ENCODE results near the gene DGCR8.
"Not testable (repeated sequence)": the region's sequence is repeated elsewhere in the genome, so short reads cannot be mapped to it uniquely, and the experiment has no call there.

Gene DGCR8

DNA sequence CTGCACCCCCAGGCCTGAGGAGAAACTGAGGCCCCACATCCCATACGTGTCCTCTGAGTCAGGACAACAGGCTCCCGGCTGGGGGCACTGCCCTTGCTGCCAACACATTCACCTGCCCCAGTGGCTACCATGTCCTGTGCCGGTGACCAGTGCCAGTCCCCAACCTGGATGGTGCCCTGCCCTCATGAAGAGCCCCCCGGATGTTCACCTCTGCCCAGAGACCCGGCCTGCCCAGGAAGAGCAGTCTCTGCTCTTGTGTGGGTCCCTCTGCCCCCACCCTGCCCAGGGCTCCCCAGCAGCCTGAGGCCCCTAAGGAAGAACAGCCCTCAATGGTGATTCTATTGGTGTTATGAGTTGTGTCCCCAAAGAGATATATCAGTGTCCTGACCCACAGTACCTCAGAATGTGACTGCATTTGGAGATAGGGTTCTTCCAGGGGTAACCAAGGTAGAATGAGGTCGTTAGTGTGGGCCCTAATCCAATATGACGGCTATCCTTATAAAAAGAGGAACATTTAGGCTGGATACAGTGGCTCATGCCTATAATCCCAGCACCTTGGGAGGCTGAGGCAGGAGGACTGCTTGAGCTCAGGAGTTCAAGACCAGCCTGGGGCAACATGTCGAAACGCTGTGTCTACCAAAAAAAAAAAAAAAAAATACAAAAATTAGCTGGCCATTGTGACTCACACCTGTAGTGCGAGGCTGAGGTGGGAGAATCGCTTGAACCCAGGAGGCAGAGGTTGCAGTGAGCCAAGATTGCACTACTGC lies 13.2 kb upstream of the DGCR8 start:
- DNase-seq (ENCODE audit: low spot score): no peak

GRCh38 chr22:20067384-20067682 lies 12.7 kb upstream of the DGCR8 start:
- DNase-seq (ENCODE audit: low spot score): not testable (repeated sequence)

DNA sequence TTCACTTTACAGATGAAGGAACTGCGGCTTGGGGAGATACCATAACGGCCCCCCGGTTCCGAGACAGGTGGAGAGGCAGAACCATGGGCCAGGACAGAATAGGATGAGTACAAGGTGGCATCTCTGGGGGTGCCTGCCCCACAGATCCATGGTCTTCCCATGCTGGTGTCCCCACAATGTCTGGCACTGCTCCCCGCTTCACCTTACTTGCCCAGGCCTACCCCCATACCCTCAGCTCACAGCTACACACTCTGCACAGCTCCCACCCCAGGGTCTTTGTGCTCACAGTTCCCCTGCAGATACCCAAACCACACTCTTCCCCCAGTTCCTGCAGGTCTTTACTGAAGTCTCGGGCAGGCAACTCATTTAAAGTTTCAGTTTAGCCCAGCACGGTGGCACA lies 11.4 kb upstream of the DGCR8 start:
- DNase-seq (ENCODE audit: low spot score): no peak

DNA sequence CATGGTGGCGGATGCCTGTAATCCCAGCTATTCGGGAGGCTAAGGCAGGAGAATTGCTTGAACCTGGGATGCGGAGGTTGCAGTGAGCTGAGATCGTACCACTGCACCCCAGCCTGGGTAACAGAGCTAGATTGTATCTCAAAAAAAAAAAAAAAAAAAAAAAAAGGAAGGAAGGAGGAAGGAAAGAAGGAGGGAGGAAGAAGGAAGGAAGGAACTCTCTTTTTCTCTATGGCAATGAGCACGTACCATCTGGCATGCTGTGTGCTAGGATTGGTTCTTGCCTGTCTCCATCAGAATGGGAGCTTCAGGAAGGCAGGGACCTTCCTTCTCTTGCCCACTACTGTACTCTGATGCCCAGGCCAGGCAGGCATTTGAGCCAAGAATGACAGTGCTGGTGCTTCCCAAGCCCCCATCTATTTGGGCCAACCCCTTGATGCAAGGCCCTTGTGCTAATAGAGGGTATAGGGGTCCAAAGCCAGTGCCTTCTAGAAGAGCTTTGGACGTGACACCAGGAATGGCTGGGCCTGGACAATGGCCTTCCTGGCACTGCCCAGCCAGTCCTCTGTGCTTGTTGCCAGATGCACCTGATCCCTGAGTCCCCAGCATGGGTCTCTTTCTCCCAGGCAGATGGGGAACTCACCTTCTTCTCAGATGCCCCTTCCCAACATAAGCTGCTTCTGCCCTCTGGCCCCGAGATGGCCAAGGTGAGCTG lies 10.6 kb upstream of the DGCR8 start:
- no peak for DNase-seq (ENCODE audit: low spot score)

GRCh38 chr22:20071524-20071972 lies 8.5 kb upstream of the DGCR8 start:
- no peak for DNase-seq (ENCODE audit: low spot score)

DNA sequence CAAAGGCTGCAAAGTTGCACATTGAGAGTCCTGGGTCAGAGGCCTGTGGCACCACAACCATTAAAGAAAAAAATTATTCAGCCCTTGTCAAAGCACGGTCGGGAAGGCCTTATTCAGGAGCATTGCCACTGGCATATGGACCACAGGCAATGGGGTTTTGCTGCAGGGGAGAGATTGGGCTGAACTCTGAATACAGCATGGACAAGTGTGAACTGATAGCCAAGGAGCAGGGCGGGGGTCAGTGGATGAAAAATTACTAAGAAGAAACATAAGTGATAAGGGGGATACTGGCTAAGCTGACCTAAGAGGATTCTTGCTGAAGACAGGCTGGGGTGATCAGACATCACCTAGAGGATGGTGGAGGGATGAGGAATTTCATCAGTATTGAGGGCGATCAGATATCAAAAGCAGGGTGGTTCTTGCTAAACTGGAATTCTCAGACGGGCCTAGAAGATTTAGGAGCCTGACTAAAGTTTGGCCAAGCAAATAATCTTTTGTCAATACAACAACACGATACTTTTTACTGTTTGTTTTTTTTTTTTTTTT lies 3.3 kb upstream of the DGCR8 start:
- DNase-seq (ENCODE audit: low spot score): no peak

DNA sequence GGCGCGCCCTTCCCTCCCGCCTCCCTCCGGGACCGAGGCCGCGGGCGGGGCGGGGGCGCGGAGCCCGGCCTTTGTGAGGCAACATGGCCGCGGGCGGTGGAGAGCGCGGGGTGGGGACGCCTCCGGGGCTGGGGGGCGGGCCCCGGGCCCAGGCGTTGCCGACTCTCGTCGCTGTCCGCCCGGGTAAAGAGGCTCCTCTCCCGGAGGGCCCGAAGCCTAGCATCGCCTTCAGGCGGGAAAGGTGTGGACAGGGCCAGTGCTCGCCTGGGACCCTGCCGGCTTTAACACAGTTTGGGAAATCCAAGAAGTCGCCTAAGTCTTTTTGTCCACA lies 369 bp downstream of the DGCR8 start:
- peak; percentile 28 for DNase-seq (ENCODE audit: low spot score)

- no peak for DNase-seq (ENCODE audit: low spot score)
These were observed 974 bp downstream of the DGCR8 start for GRCh38 chr22:20080776-20081654.

- DNase-seq (ENCODE audit: low spot score): no peak
These were observed 3.3 kb downstream of the DGCR8 start for GRCh38 chr22:20083157-20083890.

DNA sequence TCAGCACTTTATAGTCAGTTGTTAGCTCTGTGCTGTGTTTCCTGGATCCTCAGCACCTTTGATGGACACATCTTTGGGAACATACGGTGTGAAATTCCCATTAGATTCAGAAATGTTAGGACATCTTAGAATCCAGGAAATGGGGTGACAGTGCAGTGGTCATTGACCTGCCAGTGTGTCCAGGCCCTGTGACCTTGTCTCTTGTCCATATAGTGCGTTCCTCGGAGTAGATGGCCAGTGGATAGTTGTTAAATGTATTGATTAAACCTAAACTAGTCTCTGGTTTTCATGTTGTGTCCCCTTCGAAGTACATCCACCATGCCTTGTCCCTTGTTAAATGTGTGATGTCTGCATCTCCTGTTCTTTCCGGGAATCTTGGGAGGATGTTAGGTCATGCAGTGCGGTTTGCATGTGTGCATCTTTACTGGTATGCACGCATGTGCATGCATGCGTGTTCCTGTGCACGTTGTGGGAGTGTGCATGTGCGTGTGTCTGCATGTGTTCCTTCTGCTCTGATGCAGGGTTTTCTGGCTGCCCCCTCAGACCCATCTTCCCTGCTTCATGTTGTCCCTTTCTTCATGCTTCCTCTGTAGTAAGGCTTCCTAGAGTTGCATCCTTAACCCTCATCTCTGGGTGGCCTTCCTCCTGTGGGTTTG lies 4.0 kb downstream of the DGCR8 start:
- DNase-seq (ENCODE audit: low spot score): no peak

GRCh38 chr22:20084547-20085413 lies 4.7 kb downstream of the DGCR8 start:
- no peak for DNase-seq (ENCODE audit: low spot score)

DNA sequence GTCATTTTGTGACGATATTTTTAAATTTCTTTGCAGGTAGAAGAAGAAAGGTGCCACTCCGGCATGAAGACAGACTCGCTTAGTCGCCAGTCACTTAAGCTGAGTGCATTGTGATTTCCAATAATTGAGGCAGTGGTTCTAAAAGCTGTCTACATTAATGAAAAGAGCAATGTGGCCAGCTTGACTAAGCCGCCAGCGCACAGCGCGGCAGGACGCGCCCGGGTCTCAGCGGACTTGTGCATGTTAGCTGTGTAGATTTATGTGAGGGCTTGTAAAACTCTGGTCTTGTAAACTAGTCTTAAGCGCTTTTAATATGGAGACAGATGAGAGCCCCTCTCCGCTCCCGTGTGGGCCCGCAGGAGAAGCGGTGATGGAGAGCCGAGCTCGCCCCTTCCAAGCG lies 5.6 kb downstream of the DGCR8 start:
- DNase-seq (ENCODE audit: low spot score): no peak

GRCh38 chr22:20086101-20086599 lies 6.1 kb downstream of the DGCR8 start:
- no peak for DNase-seq (ENCODE audit: low spot score)

DNA sequence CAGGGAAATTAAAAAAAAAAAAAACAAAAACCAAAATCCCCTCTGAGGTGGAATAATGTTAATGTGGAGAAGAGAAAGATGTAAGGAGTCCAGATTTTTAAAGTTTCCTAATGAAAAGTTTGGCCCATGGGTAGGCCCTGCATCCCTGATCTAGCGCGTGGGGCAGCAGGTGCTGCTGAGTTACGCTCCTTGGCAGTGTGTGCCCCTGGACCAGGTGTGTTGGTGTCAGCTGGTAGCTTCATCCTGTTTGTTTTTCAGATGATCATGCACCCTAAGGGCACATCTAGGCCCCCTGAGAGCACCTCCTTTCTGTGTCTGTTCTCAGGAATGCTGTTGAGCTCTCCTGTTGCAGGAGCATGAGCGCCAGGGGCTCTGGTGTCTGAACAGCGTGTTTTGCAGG lies 6.7 kb downstream of the DGCR8 start:
- DNase-seq (ENCODE audit: low spot score): no peak

GRCh38 chr22:20087319-20088262 lies 7.5 kb downstream of the DGCR8 start:
- no peak for DNase-seq (ENCODE audit: low spot score)

GRCh38 chr22:20088263-20088648 lies 8.2 kb downstream of the DGCR8 start:
- no peak for DNase-seq (ENCODE audit: low spot score)

GRCh38 chr22:20089226-20089976 lies 9.4 kb downstream of the DGCR8 start:
- no peak for DNase-seq (ENCODE audit: low spot score)

DNA sequence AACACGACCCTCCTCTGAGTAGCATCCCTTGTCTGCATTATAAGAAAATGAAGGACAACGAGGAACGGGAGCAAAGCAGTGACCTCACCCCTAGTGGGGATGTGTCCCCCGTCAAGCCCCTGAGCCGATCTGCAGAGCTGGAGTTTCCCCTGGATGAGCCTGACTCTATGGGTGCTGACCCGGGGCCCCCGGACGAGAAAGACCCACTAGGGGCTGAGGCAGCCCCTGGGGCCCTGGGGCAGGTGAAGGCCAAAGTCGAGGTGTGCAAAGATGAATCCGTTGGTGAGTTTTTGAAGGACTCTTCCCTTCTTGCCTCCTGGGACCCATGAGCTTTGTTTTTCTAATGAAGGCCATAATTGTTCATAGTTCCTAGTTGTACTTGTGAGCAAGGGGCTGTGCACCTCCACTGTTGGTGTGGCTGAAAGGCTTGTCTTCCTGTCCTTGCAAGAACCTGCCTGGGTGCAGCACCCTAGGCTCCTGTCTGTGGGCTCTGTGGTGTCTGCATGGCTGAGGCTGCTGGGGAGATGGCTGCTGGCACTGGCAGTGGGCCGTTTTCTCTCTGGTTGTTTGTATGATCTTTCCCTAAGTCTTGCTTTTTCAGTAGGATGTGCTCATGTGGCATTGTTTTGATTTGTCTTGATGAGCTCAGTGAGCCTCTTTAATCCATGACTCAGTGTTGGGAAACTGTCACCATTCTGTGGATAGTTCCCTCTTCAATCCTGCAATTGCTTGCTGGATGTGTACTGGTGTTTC lies 10.1 kb downstream of the DGCR8 start:
- no peak for DNase-seq (ENCODE audit: low spot score)
